ENCODE results near the gene KIAA1958.

The KIAA1958 gene

DNA sequence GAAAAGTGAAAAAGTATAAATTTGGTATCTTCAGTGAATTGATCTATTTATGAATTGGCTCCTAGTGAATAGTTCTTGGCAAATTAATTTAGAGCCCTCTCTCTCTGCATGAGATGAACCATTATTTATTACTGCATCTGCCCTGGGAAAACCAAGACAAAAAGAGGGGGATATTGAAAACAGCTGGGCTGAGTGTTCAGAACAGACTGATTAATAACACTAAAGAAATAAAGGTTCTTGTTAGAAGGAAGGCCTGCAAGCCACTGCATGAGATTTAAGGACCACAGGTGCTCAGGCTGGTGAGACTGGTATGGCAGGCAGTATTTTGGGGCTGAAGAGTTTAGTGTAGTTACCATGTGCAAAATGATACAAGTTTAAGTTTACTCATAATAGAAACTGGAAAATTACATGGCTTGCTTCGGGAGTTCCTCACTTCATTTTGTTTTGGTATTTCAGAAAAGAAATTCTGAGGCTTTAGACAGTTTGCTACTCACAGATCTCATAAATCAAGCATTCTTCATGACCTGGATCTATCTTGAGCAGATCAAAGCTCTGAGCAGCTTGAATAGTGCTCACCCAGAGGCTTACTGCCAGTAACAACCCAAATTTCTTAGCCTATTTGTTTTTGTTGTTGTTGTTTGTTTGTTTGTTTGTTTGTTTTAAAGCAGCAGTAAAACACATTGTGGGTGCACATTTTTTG, 56.1 kb downstream of the KIAA1958 start:
- no peak overlapping the region for H3K27ac ChIP-seq (replicated peaks)
- no peak for DNase-seq (ENCODE audit: low read depth in 1 of 2, low spot score in 1 of 2)
- no peaks in the 10 kb centered on the region for H3K27me3 ChIP-seq (ENCODE audit: insufficient read depth, poor library complexity, severe bottlenecking)

DNA sequence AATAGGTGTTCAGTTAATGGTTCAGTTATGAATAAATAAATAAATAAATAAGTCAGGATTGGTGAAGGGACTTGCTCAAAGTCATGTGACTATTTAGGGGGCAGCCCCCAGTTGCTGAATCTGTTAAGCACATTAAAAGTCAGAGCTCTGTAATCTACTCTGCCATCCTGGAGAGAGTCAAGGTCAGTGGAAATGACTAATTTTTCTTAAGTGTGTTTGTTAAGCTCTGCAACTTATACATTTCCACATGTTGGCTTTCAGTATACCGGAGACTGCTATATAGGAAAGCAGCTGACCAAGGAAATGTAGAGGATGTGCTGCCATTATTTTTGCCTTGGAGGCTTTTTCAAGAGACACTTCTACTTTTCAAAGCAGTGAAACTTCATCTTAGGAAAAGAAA, 57.9 kb downstream of the KIAA1958 start:
- Histone ChIP-seq H3K4me3 (replicated peaks; ENCODE audit: insufficient read depth, low read length) (no peak overlapping the region), H3K27me3 (ENCODE audit: insufficient read depth, poor library complexity, severe bottlenecking) (no peaks in the 10 kb centered on the region), H3K27ac (replicated peaks) (no peak overlapping the region)
- TF ChIP-seq, protein P1, sequence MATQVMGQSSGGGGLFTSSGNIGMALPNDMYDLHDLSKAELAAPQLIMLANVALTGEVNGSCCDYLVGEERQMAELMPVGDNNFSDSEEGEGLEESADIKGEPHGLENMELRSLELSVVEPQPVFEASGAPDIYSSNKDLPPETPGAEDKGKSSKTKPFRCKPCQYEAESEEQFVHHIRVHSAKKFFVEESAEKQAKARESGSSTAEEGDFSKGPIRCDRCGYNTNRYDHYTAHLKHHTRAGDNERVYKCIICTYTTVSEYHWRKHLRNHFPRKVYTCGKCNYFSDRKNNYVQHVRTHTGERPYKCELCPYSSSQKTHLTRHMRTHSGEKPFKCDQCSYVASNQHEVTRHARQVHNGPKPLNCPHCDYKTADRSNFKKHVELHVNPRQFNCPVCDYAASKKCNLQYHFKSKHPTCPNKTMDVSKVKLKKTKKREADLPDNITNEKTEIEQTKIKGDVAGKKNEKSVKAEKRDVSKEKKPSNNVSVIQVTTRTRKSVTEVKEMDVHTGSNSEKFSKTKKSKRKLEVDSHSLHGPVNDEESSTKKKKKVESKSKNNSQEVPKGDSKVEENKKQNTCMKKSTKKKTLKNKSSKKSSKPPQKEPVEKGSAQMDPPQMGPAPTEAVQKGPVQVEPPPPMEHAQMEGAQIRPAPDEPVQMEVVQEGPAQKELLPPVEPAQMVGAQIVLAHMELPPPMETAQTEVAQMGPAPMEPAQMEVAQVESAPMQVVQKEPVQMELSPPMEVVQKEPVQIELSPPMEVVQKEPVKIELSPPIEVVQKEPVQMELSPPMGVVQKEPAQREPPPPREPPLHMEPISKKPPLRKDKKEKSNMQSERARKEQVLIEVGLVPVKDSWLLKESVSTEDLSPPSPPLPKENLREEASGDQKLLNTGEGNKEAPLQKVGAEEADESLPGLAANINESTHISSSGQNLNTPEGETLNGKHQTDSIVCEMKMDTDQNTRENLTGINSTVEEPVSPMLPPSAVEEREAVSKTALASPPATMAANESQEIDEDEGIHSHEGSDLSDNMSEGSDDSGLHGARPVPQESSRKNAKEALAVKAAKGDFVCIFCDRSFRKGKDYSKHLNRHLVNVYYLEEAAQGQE (IDR thresholded peaks at IDR 0.05; ENCODE audit: insufficient replicate concordance, low read depth), result no peak
- no peak for TF ChIP-seq POLR2AphosphoS5 (IDR thresholded peaks at IDR 0.05; ENCODE audit: low read depth)
- no peak for TF ChIP-seq GABPA (IDR thresholded peaks at IDR 0.05; ENCODE audit: low read depth)
- TF ChIP-seq, protein P2, sequence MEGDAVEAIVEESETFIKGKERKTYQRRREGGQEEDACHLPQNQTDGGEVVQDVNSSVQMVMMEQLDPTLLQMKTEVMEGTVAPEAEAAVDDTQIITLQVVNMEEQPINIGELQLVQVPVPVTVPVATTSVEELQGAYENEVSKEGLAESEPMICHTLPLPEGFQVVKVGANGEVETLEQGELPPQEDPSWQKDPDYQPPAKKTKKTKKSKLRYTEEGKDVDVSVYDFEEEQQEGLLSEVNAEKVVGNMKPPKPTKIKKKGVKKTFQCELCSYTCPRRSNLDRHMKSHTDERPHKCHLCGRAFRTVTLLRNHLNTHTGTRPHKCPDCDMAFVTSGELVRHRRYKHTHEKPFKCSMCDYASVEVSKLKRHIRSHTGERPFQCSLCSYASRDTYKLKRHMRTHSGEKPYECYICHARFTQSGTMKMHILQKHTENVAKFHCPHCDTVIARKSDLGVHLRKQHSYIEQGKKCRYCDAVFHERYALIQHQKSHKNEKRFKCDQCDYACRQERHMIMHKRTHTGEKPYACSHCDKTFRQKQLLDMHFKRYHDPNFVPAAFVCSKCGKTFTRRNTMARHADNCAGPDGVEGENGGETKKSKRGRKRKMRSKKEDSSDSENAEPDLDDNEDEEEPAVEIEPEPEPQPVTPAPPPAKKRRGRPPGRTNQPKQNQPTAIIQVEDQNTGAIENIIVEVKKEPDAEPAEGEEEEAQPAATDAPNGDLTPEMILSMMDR (IDR thresholded peaks at IDR 0.05; ENCODE audit: insufficient read depth, low read length), result no peak
- TF ChIP-seq SPI1 (IDR thresholded peaks at IDR 0.05; ENCODE audit: borderline replicate concordance, low read depth), result no peak
- no peak for DNase-seq (ENCODE audit: low read depth in 1 of 2, low spot score in 1 of 2)

More for the DNA sequence above, 56.1 kb downstream of the KIAA1958 start:
- no peak for TF ChIP-seq SPI1 (IDR thresholded peaks at IDR 0.05; ENCODE audit: borderline replicate concordance, low read depth)
- no peak for TF ChIP-seq POLR2AphosphoS5 (IDR thresholded peaks at IDR 0.05; ENCODE audit: low read depth)
- TF ChIP-seq, protein P2 (IDR thresholded peaks at IDR 0.05; ENCODE audit: insufficient read depth, low read length), result no peak
- no peak for TF ChIP-seq GABPA (IDR thresholded peaks at IDR 0.05; ENCODE audit: low read depth)
- TF ChIP-seq, protein P1 (IDR thresholded peaks at IDR 0.05; ENCODE audit: insufficient replicate concordance, low read depth), result no peak
- H3K4me3 ChIP-seq (replicated peaks; ENCODE audit: insufficient read depth, low read length), result no peak overlapping the region

DNA sequence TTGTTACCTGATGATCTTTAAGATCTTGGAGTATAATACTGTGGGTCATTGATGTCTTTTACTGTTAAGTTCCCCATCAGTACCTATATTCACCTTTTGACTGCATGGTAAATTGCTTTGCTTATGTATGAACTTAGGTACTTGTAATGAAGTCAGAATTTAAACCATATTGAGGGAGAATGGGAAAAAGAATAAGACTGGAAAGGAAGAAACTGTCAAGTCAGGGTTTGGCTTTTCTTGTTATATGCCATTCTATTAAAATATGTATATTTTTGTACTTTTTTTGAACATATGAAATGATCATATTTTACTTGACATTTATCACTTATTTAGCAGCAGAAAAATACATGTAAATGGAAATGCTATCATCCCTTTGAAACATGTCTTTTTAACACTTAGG, 58.6 kb downstream of the KIAA1958 start:
- TF ChIP-seq SPI1 (IDR thresholded peaks at IDR 0.05; ENCODE audit: borderline replicate concordance, low read depth) (no peak), POLR2AphosphoS5 (IDR thresholded peaks at IDR 0.05; ENCODE audit: low read depth) (no peak), GABPA (IDR thresholded peaks at IDR 0.05; ENCODE audit: low read depth) (no peak)
- TF ChIP-seq, protein P2 (IDR thresholded peaks at IDR 0.05; ENCODE audit: insufficient read depth, low read length), result no peak
- TF ChIP-seq, protein P1 (IDR thresholded peaks at IDR 0.05; ENCODE audit: insufficient replicate concordance, low read depth), result no peak
- DNase-seq (ENCODE audit: low read depth in 1 of 2, low spot score in 1 of 2), result no peak
- Histone ChIP-seq H3K4me3 (replicated peaks; ENCODE audit: insufficient read depth, low read length) (no peak overlapping the region), H3K27me3 (ENCODE audit: insufficient read depth, poor library complexity, severe bottlenecking) (no peaks in the 10 kb centered on the region), H3K27ac (replicated peaks) (no peak overlapping the region)

Data from HL-60 (cell line).